Panc1 (cell line): ENCODE results near the gene TRIM17. TPM values are rescaled to one million over a fixed set of nuclear protein-coding genes. Genes with fewer than 3 reads are reported as not detected.

Experiments
- ATAC-seq: fragments of 200-7000 bp; cut with Tn5 transposase; 2 replicates; pipeline ENCODE4 v1.9.1; 2020; ENCODE audit warnings: mild to moderate bottlenecking, moderate library complexity
- BruUV-seq: library from RNA; stranded (reverse); fragments of 400-500 nt; replicated peaks from 2 replicates; lab custom pipeline; 2021; lab: Mats Ljungman, UMichigan
- CTCF ChIA-PET: fragments of 300-600 bp; sonication (Branson Sonifier 250); formaldehyde crosslinking; loops from one replicate; lab custom pipeline; 2022; ENCODE audit warnings: antibody characterized with exemption; lab: Charles Lee
- POLR2A ChIA-PET: fragments of 300-600 bp; sonication (Branson Sonifier 250); formaldehyde crosslinking; loops from one replicate; lab custom pipeline; 2022; ENCODE audit warnings: antibody characterized with exemption; lab: Charles Lee
- DNase-seq: peaks from one replicate; pipeline ENCODE4 v3.0.0-alpha.2; 2010; ENCODE audit warnings: low read depth, low spot score
- H3K27ac ChIP-seq: 2 replicates; pipeline ENCODE4 v1.5.1; 2011; ENCODE audit warnings: mild to moderate bottlenecking, low read length, inconsistent platforms
- H3K27me3 ChIP-seq: fragments of 200-500 bp; sonication (Bioruptor generic); 2 replicates; pipeline ENCODE4 v1.6.0; 2014; ENCODE audit warnings: low read length, inconsistent platforms; ENCODE audit not compliant: control insufficient read depth, insufficient read depth
- H3K36me3 ChIP-seq: fragments of 200-500 bp; sonication (Bioruptor generic); 2 replicates; pipeline ENCODE4 v1.5.1; 2014; ENCODE audit warnings: inconsistent platforms, mild to moderate bottlenecking, low read length, moderate library complexity; ENCODE audit not compliant: control insufficient read depth, insufficient read depth
- H3K4me1 ChIP-seq: 2 replicates; pipeline ENCODE4 v1.5.1; 2011; ENCODE audit warnings: inconsistent platforms, mild to moderate bottlenecking, low read length, moderate library complexity; ENCODE audit not compliant: control insufficient read depth, insufficient read depth
- H3K4me3 ChIP-seq, 2 experiments: 2 replicates each; pipeline ENCODE4 v1.5.1; 2011 to 2012; ENCODE audit warnings: low read depth in 2 of 2, low read length in 2 of 2, mild to moderate bottlenecking in 2 of 2, inconsistent platforms in 1 of 2, moderate library complexity in 1 of 2
- H3K9me3 ChIP-seq: fragments of 200-500 bp; sonication (Bioruptor generic); 2 replicates; pipeline ENCODE4 v1.5.1; 2014; ENCODE audit warnings: low read depth, mild to moderate bottlenecking, inconsistent platforms, low read length, moderate library complexity; ENCODE audit not compliant: control insufficient read depth, insufficient read depth
- CTCF ChIP-seq: fragments of 450-650 bp; IDR thresholded peaks from 2 replicates; pipeline ENCODE4 v1.5.1; 2017; ENCODE audit warnings: mild to moderate bottlenecking
- POLR2AphosphoS5 ChIP-seq: IDR thresholded peaks from 2 replicates; pipeline ENCODE4 v1.6.1; 2012; ENCODE audit warnings: mild to moderate bottlenecking, low read depth, low read length, moderate library complexity
- REST ChIP-seq, 2 experiments: IDR thresholded peaks; 2 replicates each; pipeline ENCODE4 v1.6.1; 2011 to 2012; ENCODE audit warnings: low read depth in 2 of 2, control low read depth in 1 of 2, low read length in 1 of 2, mild to moderate bottlenecking in 1 of 2, moderate library complexity in 1 of 2; ENCODE audit not compliant: insufficient read depth in 1 of 2
- SIN3A ChIP-seq: IDR thresholded peaks from 2 replicates; pipeline ENCODE4 v1.6.1; 2012; ENCODE audit warnings: low read depth, mild to moderate bottlenecking, low read length, moderate library complexity, borderline replicate concordance; ENCODE audit not compliant: insufficient read depth
- TCF7L2 ChIP-seq: IDR thresholded peaks from 2 replicates; pipeline ENCODE4 v1.6.1; 2011; ENCODE audit warnings: mild to moderate bottlenecking, low read depth, low read length, inconsistent platforms
- in situ Hi-C: cut with HindIII; loops from 2 replicates; pipeline ENCODE4 v1.10.0; 2016; ENCODE audit warnings: low sequenced_read_pairs, low pct_unique_long_range_greater_than_20kb
- intact Hi-C: fragments of 100-400 bp; cut with micrococcal nuclease; formaldehyde crosslinking; loops from one replicate; pipeline ENCODE4 v1.10.0; 2022; ENCODE audit not compliant: unreplicated experiment
- total RNA-seq: library from RNA; stranded (reverse); gene quantifications from one replicate; pipeline ENCODE4 v1.2.1, GENCODE V29; 2021; ENCODE audit not compliant: unreplicated experiment

TRIM17 gene
- total RNA-seq, 1 experiment from 2014 or later = 1.2 TPM

- BruUV-seq = no TSS peak
- peak overlapping the region; percentile 34 to 57 for H3K4me3 ChIP-seq
- no peak for DNase-seq
- ATAC-seq = peak; percentile 21; the same call in 1 of the 2 replicates
- H3K9me3 ChIP-seq = no peaks in the 10 kb centered on the region
- in situ Hi-C loops = no loop called here
- ChIA-PET CTCF (no interaction called here), POLR2A (no interaction called here)
- peaks cover 3% of the 10 kb centered on the region; the same call in 1 of the 2 replicates for H3K27me3 ChIP-seq
- no peaks in the 10 kb centered on the region for H3K36me3 ChIP-seq
- peaks cover 3% of the 10 kb centered on the region; the same call in 1 of the 2 replicates for H3K4me1 ChIP-seq
- H3K27ac ChIP-seq = no peak overlapping the region
- intact Hi-C loops = no loop called here
- no peak for TF ChIP-seq REST (IDR thresholded peaks at IDR 0.05; ENCODE audit: insufficient read depth in 1 of 2, low read depth in 2 of 2, low read length in 1 of 2)
- TF ChIP-seq CTCF = no peak
- no peak for TF ChIP-seq TCF7L2
- TF ChIP-seq POLR2AphosphoS5 = no peak
- TF ChIP-seq SIN3A = no peak
Measured at GRCh38 chr1:228445490-228445842, 28.8 kb upstream of the TRIM17 start.

GRCh38 chr1:228443395-228443794 is 26.7 kb upstream of the TRIM17 start:
- TF ChIP-seq POLR2AphosphoS5 = no peak
- TF ChIP-seq SIN3A = no peak
- intact Hi-C loops = no loop called here
- POLR2A ChIA-PET = no interaction called here
- no TSS peak for BruUV-seq
- Histone ChIP-seq H3K27me3 (peaks cover 3% of the 10 kb centered on the region; the same call in 1 of the 2 replicates), H3K4me3 (no peak overlapping the region), H3K4me1 (peaks cover 3% of the 10 kb centered on the region; the same call in 1 of the 2 replicates), H3K27ac (no peak overlapping the region), H3K9me3 (no peaks in the 10 kb centered on the region), H3K36me3 (no peaks in the 10 kb centered on the region)
- in situ Hi-C loops = no loop called here
- ATAC-seq (no peak), DNase-seq (no peak)
- CTCF ChIA-PET = no interaction called here

GRCh38 chr1:228440761-228441500 is 24.3 kb upstream of the TRIM17 start:
- CTCF ChIA-PET = no interaction called here

More at GRCh38 chr1:228440761-228441500, 24.3 kb upstream of the TRIM17 start:
- BruUV-seq = no TSS peak
- in situ Hi-C loops = no loop called here
- Histone ChIP-seq H3K4me3 (no peak overlapping the region), H3K27ac (no peak overlapping the region), H3K9me3 (no peaks in the 10 kb centered on the region), H3K36me3 (no peaks in the 10 kb centered on the region), H3K27me3 (peaks cover 3% of the 10 kb centered on the region; the same call in 1 of the 2 replicates), H3K4me1 (peaks cover 3% of the 10 kb centered on the region; the same call in 1 of the 2 replicates)
- DNase-seq (no peak), ATAC-seq (no peak)
- no peak for TF ChIP-seq CTCF
- TF ChIP-seq REST (IDR thresholded peaks at IDR 0.05; ENCODE audit: insufficient read depth in 1 of 2, low read depth in 2 of 2, low read length in 1 of 2) = no peak
- TF ChIP-seq SIN3A = no peak
- no peak for TF ChIP-seq TCF7L2
- TF ChIP-seq POLR2AphosphoS5 = no peak
- intact Hi-C loops = no loop called here
- POLR2A ChIA-PET = no interaction called here
